ENCODE results near the gene DHRSX.
"Not testable (repeated sequence)": the region's sequence is repeated elsewhere in the genome, so short reads cannot be mapped to it uniquely, and the experiment has no call there.

Gene DHRSX

DNA sequence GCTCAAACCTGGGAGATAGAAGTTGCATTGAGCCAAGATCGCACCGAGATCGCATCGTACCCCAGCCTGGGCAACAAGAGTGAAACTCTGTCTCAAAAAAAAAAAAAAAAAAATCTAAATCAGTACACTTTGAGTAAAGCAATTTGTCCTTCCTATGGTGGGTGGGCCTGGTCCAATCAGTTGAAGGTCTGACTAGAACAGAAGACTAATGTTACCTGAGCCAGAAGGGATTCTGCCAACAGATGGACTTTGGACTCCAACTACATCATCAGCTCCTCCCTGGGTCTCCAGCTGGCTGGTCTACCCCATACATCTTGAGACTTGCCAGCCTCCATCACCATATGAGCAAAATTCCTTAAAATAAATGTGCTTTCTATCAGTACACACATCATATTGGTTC is 155.2 kb downstream of the DHRSX start:
- DNase-seq = no peak

DNA sequence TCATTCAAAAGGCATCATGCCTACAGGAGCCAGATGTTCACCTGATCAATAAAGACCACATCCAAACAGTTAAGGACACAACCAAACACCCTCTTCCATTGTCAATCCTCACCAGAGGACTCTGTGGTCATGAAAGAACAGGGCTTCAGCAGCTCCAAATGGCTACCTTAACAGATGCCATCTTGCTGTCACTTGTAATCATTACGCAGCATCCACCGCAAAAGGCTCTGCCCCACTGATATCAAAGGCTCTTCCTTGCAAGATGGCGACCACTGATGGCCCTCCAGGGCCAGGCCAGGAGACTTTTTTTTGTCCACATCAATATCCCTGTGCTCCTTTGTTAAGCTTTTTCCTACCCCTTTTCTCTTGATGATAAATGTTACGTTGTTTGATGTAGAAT is 157.4 kb downstream of the DHRSX start:
- DNase-seq = no peak

DNA sequence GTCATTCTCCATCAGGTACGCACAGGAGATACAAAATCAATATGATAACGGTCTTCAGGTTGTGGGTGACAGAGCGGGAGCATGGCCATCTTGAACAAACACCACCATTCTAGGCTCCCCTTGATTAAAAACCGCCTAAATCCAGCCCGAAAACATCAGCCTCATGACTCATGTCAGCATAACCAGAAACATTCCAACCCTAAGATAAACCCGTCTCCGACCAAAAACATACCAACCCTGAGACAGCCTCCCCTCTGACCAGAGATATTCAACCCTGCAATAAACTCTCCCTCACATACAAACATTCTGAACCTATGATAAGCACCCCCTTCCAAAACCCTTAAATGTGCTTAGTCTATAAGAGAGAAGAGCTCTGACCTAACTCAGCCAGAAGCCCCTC is 157.9 kb downstream of the DHRSX start:
- no peak for DNase-seq

DNA sequence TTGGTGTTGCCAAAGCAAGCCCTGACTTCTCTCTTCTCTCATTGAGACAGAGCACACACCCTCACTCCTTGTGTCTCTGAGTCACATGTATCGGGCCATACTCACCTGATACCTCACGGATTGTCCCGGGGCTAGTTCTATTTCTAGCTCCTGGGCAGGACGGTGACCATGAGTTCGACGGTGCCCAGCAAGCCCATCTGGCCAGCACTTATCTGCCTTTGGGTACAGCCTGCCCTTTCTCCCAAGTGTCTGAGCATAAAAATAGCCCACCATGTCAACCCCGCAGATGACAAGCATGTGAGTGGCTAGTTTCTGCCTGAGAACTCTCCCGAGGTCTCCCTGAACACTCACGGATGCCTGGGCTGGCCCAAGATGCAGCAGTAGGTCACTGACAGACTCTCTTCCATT is 158.5 kb downstream of the DHRSX start:
- DNase-seq = no peak

DNA sequence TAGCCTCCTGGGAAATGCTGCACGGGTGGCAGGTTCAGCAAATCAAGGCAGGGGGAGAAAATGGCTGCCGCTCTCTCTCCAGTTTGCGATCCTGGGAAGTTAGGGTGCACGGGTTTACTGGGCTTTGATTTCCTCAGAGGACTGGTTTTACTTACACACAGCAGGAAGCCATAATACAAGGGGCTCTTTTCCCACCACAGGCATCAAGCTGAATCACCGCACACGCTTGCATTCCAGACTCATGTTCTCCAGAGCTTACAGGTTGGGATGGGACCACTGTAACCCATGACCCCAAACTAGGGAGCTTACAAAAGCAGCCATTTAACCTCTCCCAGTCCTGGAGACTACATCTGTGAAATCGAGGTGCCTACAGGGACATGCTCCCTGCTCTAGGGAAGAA is 159.8 kb downstream of the DHRSX start:
- no peak for DNase-seq

DNA sequence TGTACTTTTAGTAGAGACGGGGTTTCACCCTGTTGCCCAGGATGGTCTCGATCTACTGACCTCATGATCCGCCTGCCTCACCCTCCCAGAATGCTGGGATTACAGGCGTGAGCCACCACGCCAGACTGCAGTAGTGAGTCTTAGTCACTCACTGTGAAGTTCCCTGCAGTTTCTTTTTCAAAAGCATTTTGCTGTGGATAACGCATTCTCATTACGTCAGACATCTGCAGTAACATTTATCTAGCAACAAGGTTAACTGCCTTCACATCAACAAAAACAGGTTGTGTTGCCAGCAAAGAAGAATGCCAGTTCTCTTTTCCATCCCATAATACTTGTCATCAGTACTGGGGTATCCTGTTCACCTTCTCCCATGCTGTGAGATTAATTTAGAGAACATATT is 164.6 kb downstream of the DHRSX start:
- no peak for DNase-seq

DNA sequence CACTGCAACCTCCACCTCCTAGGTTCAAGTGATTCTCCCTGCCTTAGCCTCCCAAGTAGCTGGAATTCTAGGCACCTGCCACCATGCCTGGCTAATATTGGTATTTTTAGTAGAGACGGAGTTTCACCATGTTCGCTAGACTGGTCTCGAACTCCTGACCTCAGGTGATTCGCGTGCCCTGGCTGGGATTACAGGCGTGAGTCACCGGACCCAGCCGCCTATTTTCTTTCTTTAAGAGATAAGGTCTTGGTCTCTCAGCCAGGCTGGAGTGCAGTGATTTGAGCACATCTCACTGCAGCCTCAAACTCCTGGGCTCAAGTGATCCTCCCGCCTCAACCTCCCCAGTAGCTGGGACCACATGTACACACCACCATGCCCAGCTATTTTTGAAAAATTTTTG is 166.5 kb downstream of the DHRSX start:
- no peak for DNase-seq

DNA sequence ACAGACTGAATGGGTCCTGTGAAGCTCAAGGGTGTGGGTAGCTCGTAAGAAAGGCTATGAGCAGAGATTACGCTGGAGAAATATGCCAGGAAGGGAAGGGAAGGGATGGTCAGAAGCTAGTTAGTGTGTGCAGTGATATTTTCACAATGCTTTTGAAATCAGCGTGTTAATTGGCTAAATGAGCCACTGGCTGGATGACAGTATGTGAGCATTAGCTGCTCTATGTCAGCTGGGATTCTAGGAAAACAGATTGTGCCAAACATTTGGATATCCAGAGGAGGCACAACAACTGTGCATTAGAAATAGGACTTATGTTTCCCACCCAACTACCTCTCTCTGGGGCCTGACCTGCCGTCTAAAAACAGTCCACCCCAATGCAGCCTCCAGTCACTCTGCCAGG is 168.5 kb downstream of the DHRSX start:
- no peak for DNase-seq

DNA sequence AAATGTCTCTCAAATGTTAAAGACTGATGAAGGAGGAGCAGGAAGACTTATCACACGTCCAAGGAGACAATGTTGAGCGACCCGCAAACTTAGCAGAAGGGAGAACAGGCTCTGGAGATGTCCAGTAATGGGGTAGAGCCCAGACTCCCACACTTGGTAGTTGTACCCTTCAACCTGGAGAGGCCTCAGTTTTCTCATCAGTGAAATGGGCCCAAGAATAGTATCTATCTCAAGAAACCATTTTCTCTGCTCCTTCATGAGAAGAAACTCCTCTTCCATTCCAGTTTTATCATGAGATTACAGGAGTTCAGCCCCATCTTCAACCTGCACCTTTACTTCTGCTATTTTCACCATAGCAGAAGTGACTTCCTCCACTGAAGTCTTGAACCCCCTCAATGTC is 169.9 kb downstream of the DHRSX start:
- no peak for DNase-seq

DNA sequence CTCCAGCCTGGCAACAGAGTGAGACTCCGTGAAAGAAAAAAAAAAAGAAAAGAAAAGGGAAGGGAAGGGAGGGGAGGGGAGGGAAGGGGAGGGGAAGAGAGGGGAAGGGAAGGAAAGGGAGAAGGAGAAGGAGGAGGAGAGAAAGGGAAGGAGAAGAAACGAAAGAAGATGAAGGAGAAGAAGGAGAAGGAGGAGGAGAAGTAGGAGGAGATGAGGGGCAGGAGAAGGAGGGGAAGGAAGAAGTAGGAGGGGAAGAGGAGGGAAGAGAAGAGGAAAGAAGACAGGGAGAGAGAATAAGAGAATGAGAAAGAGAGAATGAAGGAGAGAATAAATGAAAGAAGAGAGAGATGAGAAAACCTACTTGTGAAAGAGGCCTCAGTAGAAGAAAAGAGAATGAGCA is 170.3 kb downstream of the DHRSX start:
- DNase-seq = no peak

DNA sequence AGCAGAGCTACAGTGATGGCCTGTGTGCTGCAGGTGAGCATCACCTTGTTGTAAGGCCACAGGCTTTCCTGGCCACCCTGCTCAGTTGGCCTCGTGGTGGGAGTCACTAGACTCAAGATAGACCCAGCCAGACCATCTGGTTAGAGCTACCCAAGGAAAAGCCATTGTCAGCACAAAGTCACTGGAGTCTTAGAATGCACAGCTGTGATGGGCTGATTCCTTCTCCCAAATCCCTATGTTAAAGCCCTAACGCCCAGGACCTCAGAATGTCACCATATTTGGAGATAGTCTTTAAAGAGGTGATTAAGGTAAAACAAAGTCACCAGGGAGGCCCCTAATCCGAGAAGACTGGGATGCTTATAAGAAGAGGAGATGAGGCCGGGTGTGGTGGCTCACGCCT is 173.4 kb downstream of the DHRSX start:
- no peak for DNase-seq

DNA sequence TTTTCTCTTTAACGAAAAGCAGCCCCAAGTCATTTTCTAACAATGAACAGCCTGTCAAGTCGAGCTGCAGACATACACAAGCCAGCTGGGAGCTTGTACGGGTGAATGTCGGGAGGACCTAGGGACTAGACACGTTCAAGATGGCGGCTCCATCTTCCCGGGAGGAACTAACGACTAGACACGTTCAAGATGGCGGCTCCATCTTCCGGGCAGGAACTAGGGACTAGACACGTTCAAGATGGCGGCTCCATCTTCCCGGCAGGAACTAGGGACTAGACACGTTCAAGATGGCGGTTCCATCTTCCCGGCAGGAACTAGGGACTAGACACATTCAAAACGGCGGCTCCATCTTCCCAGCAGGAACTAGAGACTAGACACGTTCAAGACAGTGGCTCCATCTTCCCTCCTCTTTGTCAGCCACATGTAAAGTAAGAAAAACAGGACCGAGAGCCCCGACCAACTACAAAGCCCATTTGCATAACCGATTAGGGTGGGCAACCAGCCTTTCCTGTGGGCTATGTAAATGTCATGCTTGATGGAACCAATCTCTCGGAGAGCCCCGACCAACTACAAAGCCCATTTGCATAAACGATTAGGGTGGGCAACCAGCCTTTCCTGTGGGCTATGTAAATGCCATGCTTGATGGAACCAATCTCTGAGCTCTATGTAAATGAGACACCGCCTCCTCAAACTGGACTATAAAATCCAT is 175.5 kb downstream of the DHRSX start:
- no peak for DNase-seq

DNA sequence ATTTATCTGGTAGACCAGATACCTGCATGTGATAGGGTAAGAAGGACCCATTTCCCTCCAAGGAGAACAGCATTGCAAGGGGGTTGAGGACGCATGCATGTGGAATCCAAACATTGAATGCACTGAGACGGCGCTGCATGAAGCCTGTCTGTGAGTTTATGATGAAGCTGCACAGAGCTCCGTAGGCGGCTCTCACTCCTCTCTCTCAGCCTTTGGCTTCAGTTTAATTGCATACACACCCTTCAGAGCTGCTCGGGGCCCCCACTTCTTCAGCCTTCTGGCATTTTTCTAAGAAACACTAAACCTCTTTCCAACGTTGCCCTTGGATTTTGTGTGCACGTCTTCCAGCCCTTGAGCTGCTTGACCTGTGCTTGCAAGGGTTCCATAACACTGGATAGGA is 176.6 kb downstream of the DHRSX start:
- no peak for DNase-seq

DNA sequence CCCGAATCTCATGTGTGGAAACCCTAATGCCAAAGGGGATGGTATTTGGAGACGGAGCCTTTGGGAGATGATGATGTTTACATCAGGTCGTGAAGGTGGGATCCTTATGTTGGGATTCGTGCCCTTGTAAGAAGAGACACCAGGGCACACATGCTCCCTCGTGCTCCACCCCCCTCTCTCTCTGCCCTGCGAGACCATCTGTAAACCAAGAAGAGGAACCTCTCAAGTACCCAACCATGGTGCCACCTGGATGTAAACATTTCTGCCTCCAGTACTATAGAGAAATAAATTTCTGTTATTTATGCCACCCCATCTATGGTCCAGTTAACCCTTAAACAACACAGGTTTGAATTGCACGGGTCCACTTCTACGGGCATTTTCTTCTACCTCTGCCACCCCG is 179.4 kb downstream of the DHRSX start:
- DNase-seq = no peak

DNA sequence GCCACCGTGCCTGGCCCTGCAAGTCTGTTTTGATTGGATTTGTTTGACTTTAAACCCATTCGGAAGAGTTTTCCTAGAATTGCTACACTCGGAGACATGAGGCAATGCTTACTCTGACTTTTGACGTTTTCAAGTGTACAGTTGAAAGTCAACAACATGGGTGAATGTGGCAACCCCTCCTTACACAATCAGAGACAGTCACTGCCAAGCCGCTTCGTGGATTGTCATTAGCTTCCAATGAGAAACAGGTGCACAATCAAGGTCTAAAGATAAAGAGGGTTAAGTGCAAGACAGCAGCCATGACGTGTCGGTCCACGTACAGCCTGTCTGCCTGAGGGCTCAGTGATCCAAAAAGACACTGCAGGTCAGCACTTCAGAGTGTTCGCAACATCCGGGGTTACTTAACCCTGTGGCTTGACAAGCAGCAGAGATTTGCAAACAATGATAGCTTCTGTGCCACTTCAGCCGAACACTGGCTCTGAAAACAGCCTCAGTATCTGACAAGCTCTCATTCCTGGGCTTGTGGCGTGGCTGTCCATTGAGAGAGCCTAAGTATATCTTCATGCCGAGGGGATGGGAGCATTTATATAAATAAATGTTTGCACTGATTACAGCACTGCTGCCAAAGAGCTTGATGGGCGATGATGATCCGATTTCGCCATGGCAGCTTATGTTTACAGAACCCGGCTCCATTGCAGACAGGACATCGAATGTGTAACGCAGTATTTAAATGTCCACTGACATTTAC is 180.0 kb downstream of the DHRSX start:
- DNase-seq = no peak

DNA sequence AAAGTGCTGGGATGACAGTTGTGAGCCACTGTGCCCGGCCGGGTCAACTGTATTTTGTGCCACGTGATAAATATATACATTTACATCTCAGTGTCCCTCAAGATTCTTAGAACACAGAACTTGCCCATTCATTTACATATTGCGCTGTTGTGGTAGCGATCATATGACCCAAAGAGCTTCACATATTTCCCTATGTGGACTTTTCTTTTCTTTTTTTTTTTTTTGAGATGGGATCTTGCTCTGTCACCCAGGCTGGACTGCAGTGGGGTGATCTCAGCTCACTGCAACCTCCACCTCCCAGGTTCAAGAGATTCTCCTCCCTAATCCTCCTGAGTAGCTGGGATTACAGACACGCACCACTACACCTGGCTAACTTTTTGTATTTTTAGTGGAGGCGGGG is 180.7 kb downstream of the DHRSX start:
- DNase-seq = no peak

DNA sequence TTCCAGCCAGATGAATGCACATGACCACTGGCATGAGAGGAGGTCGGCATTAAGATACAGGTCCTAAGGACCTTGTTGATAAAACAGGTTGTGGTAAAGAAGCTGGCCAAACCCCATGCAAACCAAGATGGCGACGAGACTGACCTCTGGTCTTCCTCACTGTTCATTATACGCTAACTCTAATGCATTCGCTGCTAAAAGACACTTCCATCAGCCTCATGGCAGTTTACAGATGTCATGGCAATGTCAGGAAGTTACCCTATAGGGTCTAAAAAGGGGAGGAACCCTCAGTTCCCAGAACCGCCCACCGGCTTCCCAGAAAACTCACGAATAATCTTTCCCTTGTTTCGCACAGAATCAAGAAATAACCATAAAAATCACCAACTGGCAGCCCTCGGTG is 182.4 kb downstream of the DHRSX start:
- no peak for DNase-seq

DNA sequence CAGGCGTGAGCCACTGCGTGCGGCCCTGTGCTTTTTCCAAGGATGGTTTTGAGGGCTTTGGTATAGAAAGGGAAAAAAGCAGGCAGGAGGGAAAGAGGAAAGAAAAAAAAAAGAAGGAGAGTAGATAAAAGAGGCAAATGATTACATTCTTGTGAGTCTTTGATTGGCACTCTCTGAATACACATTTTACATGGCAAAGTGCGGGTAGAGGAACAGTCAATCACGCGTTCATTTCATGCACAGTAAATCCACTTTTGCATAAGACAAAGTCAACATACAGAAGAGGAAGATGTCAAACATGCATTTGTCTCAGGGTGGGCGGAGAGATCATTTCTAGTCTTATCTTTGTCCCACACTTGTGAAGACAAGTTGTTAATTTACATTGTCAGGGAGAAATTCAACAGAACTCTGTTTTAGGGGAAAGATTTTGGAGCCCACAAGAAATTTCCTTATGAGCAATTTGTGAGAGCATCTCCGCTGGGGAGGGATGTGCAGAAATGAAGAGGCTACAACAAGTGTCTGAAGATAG is 183.2 kb downstream of the DHRSX start:
- DNase-seq = no peak

DNA sequence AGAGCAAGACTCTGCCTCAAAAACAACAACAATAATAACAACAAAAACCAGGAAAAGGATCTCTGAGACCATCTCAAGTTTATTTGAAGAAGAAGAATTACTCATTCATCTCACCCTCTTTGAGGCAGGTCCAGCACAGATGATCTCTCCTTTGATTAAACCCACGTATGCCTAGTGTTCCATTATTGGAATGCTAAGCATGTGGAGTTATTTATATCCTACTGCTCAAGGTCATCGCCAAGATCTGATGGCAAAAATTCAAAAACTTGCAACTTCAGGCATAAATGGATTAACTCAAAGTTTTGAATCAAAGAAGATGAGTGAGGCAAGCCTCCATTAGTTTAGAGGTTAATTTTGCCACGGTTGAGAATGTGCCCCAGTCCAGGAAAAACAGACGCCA is 184.2 kb downstream of the DHRSX start:
- DNase-seq = no peak

DNA sequence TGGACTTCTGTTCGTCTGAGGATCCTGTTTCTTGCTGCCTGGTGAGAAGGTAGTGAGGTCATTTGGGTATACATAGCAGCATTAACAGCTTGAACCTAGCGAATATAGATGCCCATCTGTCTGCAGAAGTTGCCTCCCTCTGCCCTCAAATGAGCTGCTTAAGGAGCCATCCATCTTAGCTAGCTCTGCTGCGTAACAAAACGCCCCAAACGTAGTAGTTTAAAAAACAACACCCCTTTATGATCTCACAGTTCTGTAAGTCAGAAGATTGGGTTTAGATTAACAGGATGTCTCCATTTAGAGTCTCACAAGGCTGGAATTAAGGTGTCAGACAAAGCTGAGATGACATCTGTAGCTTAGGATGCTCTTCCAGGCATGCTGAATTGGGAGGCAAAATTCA is 185.3 kb downstream of the DHRSX start:
- DNase-seq = no peak

DNA sequence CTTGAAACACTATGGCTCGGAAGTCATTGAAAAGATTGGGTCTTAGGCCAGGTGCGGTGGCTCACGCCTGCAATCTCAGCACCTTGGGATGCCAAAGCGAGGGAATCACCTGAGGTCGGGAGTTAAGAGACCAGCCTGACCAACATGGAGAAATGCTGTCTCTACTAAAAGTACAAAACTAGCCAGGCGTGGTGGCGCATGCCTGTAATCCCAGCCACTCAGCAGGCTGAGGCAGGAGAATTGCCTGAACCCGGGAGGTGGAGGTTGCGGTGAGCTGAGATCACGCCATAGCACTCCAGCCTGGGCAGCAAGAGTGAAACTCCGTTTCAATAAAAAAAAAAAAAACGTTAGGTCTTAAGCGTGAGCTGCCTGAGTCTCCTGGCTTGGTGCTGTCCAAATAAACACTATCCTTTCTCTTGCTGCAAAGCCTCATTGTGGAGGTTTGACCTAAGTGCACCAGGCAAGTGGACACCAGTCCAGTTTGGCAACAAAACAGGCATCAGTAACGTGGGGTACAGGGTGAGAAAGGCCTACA is 185.9 kb downstream of the DHRSX start:
- DNase-seq = no peak

DNA sequence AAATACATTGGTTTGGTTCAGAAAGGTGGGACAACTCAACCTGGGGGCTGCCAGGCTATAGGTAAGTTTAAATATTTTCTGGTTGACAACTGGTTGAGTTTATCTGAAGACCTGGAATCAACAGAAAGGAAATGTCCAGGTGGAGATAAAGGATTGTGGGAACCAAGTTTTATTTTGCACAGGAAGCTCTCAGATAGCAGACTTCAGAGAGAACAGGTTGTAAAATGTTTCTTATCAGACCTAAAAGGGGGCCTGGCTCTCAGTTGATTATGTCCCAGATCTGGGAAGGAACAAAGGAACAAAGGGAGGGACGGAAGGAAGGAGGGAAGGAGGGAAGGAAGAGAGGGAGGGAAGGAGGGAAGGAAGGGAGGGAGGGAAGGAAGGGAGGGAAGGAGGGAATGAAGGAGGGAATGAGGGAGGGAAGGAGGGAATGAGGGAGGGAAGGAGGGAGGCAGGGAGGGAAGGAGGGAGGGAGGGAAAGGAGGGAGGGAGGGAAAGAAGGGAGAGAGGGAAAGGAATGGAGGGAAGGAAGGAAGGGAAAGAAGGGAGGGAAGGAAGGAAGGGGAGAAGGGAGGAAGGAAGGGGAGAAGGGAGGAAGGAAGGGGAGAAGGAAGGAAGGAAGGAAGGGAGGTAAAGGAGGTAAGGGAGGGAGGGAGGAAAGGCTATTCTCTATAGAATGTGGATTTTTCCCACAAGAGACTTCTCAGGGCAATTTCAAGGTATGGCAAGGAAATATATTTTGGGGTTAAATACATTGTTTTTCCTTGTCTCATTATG is 186.7 kb downstream of the DHRSX start:
- DNase-seq = no peak

DNA sequence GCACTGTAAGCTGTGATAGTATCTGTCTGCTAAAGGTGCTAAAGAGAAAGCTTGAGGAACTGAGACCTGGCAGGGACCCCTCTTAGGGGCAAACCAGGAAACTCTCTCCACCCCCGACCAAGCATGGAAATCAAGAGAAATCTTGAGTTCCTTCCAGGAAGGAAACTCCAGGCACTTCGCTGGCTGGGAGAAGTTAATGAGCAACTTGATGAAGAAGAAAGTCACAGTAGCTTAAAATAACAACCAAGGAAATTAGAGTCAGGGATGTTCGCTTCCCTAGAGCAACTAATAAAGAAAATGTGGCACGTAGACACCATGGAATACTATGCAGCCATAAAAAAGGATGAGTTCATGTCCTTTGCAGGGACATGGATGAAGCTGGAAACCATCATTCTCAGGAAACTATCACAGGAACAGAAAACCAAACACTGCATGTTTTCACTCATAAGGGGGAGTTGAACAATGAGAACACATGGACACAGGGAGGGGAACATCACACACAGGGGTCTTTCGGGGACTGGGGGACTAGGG is 188.7 kb downstream of the DHRSX start:
- DNase-seq = not testable (repeated sequence)

Measured in T1000 (cell line).